GM19240 (cell line): ENCODE data around the gene TSPEAR.
"Not testable (repeated sequence)": the region's sequence is repeated elsewhere in the genome, so short reads cannot be mapped to it uniquely, and the experiment has no call there.

Source experiments
- DNase-seq: peaks from one replicate; pipeline ENCODE4 v3.0.0; 2011; ENCODE audit warnings: low spot score; ENCODE audit not compliant: insufficient read length

TSPEAR gene

DNA sequence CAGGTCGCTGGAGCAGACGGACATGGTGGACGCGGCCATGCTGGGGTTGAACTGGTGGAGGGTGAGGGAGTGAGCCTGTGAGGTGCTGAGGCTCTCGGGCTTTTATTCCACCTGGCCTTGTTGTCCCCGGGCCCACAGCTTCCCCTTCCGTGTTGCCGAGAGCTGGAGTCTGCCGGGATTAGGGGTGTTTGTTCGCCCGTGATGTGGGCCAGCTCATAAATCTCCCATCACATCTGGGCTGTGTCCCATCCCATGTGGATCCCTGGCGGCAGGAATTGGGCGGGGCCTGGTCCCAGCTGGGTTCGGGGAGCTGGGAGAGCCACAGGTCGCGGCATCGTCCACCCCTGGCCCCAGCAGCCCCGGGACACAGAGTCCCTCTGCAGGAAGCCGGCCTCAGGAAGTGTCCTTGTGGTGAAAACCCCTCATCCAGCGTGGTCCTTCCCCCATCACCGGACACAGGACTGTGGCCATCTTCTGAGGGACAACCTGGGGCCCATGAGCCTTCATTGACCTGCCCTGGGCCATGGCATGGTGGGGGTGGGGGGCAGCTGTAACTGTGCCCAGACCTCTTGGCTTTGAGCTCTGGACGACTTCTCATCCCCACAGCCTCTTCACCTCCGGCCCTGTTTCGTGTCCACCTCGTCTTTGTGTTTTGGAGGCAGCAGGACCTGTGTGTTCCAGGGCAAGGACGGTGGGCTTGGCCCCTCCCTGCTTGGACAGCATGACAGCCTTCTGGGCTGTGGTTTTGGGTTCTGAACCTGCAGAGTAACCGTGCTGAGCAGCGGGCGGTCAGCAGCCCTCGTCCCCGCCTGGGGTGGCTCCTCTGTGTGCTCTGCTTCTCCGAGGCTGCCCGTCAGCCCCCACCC is 118.7 kb downstream of the TSPEAR start, which contains the start of gene KRTAP10-6:
TSS of gene KRTAP10-6 (minus strand) at position 60 of the 866 bp plus-strand sequence. CDS start at position 39, 21 bp downstream.
- DNase-seq = no peak

DNA sequence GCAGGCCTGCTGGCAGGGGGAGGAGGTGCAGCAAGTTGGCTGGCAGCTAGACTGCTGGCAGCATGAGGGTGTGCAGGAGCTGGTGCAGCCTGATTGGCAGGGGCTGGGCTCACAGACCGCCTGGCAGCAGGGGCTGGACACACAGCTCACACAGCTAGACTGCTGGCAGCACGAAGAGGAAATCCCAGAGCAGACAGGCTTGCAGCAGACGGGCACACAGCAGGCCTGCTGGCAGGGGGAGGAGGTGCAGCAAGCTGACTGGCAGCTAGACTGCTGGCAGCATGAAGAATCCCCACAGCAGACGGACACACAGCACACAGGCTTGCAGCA is 119.6 kb downstream of the TSPEAR start:
- not testable (repeated sequence) for DNase-seq

DNA sequence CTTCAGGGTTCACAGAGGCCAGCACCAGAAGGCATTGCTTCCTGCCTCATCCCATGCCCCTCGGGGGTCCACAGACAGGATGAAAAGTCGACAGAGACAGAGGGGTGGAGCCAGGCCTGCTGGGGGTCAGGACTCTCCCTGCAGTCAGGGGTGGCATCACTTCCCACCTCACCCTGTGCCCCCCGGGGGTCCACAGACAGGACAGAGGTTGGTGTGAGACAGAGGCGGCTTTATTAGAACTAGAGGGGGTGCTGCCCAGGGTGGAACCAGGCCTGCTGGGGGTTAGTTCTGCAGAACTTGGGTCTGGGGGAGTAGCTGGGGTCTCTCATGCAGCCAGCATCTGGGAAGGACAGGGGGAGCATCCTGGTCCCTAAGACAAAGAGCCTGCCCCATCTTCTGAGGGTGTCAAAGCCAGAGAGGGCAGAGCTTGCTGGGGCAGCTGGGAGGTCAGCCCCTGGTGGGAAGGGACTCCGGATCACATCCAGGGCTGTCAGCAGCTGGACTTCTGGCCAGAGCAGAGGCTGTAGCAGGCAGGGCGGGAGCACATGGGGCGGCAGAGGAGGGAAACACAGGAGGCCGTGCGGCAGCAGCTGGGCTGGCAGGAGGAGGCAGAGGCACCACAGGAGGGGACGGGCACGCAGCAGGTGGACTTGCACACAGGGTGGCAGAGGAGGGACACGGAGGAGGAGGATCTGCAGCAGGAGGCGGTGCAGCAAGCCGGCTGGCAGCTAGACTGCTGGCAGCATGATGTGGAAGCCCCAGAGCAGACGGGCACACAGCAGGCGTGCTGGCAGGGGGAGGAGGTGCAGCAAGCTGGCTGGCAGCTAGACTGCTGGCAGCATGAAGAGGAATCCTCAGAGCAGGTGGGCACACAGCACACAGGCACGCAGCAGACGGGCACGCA is 120.2 kb downstream of the TSPEAR start:
- not testable (repeated sequence) for DNase-seq

DNA sequence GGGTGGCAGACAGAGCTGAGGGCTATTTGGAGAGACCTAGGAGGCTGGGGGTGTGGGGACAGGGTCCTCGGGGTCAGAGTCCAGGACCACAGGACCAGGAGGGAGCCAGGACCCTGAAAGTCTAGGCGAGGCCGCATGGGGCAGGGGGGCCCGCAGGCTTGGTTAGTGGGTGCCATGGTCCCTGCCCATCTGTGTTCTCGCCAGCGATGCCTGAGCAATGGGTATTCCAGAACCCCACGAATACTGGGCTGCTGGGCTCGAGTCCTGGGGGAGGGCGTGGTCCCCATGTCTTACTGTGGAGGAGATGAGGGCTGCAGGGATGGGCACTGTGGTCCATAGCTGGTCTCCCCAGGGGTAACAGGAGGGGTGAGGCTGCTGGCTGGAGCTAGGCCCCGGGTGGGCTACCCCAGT is 121.1 kb downstream of the TSPEAR start:
- no peak for DNase-seq

- no peak for DNase-seq
These were observed 121.6 kb downstream of the TSPEAR start for GRCh38 chr21:44589586-44590305.

DNA sequence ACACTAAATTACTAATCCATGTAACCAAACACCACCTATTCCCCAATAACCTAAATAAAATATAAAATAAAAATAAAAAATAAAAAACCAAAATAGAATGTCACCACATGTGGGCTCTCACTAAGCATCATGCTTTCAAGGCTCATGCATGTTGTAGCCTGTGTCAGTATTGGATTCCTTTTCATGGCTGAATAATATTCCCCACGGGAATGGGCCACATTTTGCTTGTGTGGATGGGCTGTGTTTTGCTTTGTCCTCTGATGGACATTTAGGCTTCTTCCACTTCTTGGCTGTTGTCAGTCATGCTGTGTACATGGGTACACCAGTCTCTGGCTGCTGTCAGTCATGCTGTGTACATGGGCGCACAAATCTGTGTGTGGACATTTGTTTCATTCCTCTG is 122.3 kb downstream of the TSPEAR start:
- no peak for DNase-seq

DNA sequence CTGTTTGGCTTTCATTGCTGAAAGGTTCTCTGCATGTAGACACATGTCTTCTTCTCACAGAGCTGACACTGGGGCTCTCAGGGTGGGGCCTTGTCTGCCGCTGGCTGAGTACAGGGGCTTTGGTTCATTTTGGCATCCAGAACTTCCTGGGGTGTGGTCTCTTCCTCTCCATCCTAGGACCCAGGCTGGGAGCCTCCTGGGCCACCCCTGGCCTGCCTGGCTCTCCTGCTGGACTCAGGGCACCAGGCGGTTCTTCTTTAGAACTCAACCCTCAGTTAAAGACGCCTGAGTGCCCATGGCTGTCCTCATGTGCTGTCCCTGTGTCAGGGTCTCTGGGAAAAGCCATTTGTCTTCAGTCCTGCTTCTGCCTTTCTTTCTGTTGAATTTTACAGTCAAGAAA is 125.5 kb downstream of the TSPEAR start:
- DNase-seq = no peak

DNA sequence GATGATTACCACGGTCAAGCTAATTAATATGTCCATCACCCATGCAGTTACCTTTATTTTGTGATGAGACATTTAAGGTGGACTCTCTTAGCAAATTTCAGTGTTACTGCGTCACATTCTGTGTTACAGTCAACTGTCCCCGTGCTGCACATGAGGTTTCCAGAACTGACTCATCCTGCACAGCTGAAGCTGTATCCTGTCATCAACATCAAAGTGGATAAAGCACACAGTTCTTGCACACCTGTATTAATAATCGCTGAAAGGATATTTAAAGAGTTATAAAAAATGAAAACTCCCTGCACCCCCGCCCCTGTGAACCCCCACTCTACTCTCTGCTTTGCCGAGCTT is 127.6 kb downstream of the TSPEAR start:
- DNase-seq = no peak

DNA sequence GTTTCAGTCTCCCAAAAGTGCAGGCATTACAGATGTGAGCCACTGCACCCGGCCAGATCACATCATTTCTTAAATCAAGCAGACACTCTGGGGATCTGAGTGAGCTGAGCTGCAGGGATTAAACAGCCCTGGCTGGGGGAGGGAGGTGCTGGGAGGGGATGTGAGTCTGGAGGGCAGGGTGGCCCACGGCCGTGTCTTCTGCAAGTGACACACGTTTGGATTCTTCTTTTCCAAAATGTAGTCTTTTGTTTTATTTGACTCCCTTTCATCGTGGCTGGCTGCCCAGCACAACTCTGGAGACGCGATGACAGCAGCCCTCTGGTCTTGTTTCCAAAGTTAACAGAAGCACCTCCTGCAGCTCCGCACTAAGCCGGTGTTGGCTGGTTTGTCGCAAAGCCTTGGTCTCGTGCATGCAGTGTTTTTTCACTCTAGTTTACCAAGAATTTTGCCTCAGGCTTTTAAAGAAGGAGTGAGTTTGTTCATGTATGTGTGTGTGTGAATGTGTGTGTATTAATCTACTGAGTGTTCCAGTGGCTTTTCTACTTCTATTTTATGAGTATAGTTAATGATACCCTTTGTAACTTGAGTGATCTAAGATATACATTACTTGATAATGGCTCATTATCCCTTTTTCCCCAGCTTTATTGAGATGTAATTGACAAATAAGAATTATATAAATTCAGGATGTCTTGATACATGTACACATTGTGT is 128.1 kb downstream of the TSPEAR start:
- DNase-seq = no peak

GRCh38 chr21:44582055-44582454 is 129.3 kb downstream of the TSPEAR start:
- no peak for DNase-seq

- DNase-seq = no peak
These were observed 130.2 kb downstream of the TSPEAR start for GRCh38 chr21:44581158-44581557.

DNA sequence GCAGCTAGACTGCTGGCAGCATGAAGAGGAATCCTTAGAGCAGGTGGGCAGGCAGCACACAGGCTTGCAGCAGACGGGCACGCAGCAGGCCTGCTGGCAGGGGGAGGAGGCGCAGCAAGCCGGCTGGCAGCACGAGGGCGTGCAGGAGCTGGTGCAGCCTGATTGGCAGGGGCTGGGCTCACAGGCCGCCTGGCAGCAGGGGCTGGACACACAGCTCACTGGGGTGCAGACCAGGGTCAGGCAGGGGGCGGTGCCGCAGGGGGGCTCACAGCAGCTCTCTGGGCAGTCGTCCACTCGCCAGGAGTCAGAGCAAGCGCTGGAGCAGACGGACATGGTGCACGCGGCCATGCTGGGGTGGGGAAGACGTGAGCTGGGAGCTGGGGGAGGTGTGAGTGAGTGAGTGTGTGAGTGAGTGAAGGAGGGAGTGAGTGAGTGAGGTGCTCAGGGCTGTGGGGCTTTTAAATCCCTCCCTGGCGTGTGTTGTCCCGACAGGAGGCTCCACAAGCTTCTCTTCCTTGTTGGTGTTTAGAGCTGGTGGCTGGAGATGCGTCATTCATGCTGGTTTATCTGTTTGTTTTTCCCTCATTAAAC is 131.0 kb downstream of the TSPEAR start, which contains the start of gene KRTAP10-5:
TSS of gene KRTAP10-5 (minus strand) at position 374 of the 591 bp plus-strand sequence. CDS start at position 348, 26 bp downstream.
- not testable (repeated sequence) for DNase-seq

DNA sequence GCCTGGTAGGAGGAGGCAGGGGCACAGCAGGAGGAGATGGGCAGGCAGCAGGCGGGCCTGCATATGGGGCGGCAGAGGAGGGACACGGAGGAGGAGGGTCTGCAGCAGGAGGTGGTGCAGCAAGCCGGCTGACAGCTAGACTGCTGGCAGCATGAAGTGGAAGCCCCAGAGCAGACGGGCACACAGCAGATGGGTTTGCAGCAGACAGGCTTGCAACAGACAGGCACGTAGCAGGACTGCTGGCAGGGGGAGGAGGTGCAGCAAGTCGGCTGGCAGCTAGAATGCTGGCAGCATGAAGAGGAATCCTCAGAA is 131.6 kb downstream of the TSPEAR start:
- no peak for DNase-seq

DNA sequence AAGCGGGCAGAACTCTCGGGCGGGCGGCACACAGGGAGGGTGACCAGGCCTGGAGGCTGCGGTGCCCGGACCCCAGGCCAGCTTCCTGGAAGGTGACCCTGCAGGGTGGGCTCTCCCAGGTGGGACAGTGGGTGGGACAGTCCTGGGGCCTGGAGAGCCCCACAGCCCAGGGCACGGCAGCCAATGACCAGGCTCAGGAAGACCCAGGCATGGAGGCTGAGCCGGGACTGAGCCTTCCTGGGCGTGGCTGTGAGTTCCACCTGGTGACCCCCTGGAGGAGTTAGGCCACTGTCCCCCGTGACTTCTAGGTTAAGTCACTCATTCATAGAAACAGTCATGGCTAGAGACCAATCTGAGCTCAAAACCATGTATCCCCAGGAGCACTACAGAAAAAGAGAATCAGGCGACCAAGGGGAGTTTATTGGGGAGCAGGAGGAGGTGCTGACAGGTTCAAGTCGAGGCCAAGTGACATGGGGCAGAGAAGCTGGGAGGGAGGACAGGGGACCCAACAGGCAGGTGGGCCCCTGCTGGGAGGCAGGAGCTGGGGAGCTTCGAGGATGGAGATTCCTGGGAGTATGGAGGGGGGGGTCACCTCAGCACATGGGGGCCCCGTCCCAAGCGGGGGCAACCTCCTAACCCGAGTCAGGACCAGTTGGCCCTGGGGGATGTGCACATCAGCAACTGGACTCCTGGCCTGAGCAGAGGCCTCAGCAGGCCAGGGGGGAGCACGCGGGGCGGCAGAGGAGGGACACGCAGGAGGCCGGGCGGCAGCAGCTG is 132.1 kb downstream of the TSPEAR start:
- DNase-seq = no peak

GRCh38 chr21:44578371-44579055 is 132.9 kb downstream of the TSPEAR start:
- no peak for DNase-seq

DNA sequence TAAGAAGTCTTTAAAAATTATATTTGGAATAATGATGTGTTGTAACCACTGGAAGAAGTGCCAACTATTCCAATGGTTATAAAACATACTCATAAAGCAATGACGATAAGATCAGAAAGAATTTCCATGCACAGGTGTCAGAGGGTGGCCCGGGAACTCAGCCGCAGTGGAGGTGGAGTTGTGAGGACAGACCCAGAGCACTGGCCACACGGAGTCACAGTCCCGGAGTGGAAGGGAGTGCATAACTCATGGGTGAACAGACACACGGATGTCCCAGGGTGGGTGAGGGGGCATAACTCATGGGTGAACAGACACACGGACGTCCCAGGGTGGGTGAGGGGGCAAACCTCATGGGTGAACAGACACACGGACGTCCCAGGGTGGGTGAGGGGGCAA is 135.3 kb downstream of the TSPEAR start:
- DNase-seq = no peak

DNA sequence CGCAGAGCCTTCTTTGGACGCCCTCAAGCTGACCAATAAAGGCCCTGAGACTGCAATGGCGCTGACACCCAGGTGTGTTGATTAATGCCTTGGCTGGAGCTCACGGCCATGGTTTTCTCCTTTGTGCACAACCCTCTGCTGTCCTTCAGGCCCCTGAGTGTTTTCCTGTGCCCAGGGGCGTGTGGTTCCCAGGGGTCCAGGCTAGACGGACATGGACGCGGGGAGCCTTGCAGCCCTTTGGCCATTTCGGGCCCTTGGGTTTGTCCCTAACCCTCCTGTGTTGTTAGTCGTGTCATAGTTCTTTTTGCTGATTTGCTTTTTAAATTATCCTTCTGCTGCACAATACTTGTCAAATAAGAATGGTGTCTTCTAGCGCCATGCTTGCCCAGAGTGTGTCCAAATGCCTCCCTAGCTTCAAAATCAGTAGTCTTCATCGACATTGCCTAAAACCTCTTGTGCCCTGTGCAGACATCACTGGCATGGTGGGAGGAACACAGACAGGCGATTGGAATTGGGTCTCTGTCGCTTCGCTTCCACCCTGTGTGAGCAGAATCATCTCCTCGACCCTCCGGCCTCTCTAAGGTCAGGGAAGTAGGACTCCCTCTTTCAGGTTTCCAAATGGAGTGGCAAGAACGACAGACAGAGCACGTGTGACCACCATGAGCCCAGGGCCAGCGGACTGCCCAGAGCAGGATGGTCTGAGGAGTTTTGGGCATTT is 135.9 kb downstream of the TSPEAR start:
- no peak for DNase-seq

- DNase-seq = no peak
These were observed 136.7 kb downstream of the TSPEAR start for GRCh38 chr21:44574457-44575306.
